Middle frontal gyrus (tissue), 1 donor: ENCODE data around the gene SLC1A1.
"Not testable (repeated sequence)": the region's sequence is repeated elsewhere in the genome, so short reads cannot be mapped to it uniquely, and the experiment has no call there.

Source experiments
- DNase-seq: peaks from one replicate; pipeline ENCODE4 v3.0.0-alpha.2; 2015; ENCODE audit warnings: low spot score; ENCODE audit errors: extremely low spot score

SLC1A1 gene

GRCh38 chr9:4506490-4506889, 16.2 kb downstream of the SLC1A1 start:
- no peak for DNase-seq

DNA sequence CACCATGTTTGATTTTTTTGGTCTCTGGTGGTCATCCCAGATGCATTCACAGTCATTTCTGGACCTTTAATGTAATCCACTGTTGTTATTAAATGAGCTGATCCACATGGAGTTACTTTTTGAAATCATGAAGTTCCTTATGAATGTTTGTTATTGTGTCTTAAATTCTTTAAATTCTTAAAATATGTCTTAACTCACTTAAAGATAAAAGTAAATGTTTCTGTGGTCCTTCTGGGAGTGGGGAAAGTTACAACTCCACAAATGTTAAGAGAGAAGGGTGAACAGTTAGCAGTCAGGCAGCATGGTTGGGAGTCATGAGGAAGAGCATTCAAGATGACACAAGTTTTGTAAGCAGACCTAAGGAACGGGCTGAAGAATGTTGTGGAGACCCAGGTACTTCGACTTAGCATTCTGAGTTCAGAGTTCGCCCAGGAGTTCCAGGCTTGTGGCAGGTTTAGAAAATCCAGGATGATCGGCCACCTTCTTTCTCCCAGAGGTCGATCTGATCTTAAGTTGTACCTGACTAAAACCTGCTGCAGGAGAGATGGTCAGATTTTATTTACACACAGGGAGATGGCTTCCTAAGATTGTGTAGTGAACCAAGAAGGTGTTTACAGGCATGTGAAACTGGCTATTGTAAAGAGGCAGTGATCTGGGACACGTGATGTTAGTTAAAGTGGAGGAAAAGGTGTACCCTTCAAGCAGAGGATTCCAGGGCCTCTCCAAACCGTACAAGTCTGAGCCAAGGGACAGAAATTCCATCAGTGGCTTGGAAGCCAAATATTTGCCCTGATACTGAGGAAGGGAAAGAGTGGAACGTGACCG, 17.2 kb downstream of the SLC1A1 start:
- DNase-seq: no peak

GRCh38 chr9:4508246-4508906, 18.1 kb downstream of the SLC1A1 start:
- DNase-seq: no peak

DNA sequence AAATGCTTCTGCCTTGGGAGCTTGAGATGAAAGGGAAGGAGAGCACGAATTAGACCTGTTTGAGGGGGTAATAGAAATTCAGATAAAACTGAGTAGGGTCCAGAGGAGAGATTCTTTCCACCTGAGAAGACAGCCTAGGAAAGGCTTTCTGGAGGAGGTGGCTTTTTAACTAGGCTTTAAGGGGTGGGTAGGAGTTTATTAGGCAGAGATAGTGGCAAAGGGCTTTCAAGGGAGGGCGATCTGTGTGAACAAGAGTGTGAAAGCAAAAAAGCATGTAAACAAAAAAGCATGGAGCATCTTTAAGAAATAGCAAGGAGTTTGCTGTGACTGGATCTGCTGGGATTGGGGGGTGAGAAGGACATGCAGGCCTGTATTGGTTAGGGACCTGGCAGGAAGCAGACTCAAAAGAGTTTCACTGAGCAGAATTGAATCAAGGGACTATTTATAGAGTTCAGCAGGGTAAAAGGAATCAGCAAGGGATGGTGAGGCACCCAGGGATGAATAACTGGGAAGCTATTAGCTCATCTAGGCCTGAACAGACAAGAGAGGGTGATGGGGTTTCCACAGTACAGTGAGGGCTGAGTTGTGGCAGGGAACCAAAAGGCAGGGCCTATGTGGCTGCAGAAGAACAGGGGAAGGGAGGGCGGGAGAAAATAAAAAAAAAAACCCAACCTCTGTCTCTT, 18.8 kb downstream of the SLC1A1 start:
- DNase-seq: no peak

DNA sequence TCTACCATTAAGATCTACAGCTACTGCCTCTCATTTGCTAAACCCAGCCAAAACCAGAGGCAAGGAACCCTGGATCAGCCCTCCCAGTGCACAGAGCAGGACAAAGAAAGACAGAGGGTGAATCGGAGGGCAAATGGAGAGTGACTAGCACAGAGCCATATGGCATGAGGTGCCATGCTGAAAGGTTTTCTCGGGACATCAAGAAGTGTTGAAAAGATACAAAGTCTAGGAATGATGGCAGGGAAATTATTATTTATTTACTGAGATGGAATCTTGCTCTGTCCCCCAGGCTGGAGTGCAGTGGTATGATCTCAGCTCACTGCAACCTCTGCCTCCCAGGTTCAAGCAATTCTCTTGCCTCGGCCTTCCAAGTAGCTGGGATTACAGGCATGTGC, 19.3 kb downstream of the SLC1A1 start:
- DNase-seq: no peak

DNA sequence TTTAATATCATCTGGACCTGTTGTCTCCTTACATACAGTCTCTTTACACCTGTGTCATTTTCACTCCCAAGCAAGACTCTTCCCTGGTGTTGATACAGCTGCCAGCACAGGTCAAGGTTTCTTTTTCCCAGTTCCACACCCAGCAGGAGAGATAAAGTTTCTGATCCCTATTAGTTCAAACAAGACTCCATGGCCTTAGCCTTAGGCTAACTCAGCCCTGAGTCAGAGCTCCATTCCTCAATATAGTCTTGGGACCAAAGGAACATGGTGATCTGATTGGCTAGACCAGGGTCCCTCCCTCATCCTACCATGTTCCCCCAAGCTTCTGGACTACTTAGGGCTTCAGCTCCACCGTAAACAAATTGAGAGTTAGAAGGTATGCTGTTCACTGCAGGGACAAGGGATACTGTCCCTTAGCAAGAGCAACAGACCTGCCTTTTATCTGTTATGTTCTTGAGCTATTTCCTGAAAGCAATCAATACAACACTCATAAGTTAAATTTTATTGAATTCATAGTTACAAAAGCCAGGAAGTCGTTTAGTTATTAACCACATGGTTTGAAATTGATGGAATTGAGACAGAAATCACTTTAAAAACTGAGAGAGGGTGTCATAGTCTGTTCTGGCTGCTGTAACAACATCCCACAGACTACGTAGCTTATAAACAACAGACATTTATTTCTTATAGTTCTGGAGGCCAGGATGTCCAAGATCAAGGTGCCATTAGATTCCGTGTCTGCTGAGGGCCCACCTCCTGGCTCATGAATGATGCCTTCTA, 20.5 kb downstream of the SLC1A1 start:
- no peak for DNase-seq

GRCh38 chr9:4514252-4515128, 24.2 kb downstream of the SLC1A1 start:
- no peak for DNase-seq

DNA sequence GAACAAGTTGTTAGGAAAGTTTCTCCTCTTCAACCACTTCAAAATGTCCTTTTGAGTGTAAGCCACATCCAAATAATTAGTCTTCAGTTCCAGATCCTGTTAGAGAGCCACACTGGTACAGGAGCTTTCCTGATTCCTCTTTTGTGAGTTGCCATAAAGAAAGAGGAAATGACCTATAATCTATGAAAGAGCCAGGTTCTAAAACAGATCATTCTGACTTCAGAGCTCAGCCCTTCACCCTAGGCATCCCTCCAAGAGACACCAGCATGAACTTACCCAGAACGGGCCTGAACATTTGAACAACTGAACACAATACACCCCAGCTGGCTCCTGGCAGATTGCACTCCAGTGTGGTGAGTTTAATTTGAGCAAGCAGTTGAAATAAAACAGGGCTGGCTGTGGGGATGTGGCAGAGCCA, 25.7 kb downstream of the SLC1A1 start:
- DNase-seq: no peak

DNA sequence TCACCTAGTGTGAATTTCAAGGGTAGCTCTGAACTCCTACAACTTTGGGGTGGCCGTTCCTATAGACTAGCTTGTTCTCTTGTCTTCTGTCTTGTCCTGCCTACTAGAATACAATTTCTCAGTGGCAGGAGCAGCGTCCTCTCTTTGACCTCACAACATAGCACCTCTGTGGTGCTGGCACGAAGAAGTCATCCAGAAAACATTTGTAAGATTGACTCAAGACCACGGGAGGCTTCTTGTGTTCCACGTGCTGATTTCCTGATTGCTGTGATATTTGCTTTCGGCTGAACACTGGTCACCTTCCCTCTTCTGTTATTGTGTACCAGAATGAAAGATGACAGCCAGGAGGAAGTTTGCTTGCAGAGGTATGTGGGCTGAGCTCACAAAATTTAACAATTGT, 27.0 kb downstream of the SLC1A1 start:
- no peak for DNase-seq

- no peak for DNase-seq
Observed at GRCh38 chr9:4519604-4520003, 29.3 kb downstream of the SLC1A1 start.

- DNase-seq: no peak
Observed at GRCh38 chr9:4520055-4520454, 29.8 kb downstream of the SLC1A1 start.

DNA sequence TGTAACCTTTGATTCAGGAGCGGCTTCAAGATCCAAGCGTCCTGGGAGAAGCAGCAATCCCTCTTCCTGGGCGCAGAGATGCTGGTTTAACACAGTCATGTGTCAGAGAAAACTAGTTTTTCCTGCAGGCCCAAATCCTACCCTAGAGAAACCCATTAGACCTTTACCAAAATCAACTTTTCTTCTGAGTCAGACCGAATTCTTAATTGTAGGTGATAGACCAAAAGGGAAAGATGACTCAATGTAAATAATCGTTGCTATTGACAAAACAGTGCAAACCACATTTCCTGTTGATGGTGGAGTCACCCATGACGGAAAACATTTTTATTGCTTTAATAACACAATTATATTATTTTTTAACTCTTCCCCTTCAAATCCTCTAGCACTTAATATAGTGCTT, 40.1 kb downstream of the SLC1A1 start:
- no peak for DNase-seq

- DNase-seq: not testable (repeated sequence)
Observed at GRCh38 chr9:4530831-4531230, 40.6 kb downstream of the SLC1A1 start.

DNA sequence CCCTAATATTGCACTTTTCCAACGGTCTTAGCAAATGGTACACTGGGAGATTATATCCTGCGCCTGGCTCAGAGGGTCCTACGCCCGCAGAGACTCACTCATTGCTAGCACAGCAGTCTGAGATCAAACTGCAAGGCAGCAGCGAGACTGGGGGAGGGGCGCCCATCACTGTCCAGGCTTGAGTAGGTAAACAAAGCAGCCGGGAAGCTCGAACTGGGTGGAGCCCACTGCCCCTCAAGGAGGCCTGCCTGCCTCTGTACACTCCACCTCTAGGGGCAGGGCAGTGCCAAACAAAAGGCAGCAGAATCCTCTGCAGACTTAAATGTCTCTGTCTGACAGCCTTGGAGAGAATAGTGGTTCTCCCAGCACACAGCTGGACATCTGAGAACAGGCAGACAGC, 41.1 kb downstream of the SLC1A1 start:
- DNase-seq: not testable (repeated sequence)

GRCh38 chr9:4533881-4534280, 43.6 kb downstream of the SLC1A1 start:
- DNase-seq: not testable (repeated sequence)

DNA sequence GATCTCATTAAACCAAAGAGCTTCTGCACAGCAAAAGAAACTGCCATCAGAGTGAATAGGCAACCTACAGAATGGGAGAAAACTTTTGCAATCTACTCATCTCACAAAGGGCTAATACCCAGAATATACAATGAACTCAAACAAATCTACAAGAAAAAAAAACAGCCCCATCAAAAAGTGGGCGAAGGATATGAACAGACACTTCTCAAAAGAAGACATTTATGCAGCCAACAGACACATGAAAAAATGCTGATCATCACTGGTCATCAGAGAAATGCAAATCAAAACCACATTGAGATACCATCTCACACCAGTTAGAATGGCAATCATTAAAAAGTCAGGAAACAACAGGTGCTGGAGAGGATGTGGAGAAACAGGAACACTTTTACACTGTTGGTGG, 45.9 kb downstream of the SLC1A1 start:
- DNase-seq: not testable (repeated sequence)

- DNase-seq: no peak
Observed at GRCh38 chr9:4537581-4537980, 47.3 kb downstream of the SLC1A1 start.

- DNase-seq: no peak
Observed at GRCh38 chr9:4538107-4538506, 47.8 kb downstream of the SLC1A1 start.

- DNase-seq: no peak
Observed at GRCh38 chr9:4538621-4539020, 48.4 kb downstream of the SLC1A1 start.

GRCh38 chr9:4540425-4540824, 50.2 kb downstream of the SLC1A1 start:
- no peak for DNase-seq

DNA sequence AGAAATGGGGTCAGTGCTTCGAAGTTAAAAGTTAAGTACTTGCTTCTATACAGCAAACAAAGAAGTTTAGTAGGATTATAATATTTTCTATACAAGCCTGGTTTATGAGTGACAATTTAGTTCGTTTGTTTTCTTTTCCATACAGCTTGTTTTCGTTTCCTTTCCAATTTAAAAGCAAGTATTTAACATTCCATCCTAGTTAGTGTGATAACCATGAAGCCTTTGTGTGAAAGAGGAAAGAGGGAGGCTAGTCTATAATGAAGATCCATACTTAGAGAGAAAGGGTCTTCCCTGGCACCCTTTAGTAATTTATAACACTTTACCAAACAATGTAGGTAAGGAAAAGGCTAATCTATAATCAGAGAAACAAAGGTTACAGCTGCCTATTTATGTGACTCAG, 51.0 kb downstream of the SLC1A1 start:
- DNase-seq: no peak
